NCI-H446 (cell line): ENCODE measurements around the gene CNOT3.
"Not testable (repeated sequence)": the region's sequence is repeated elsewhere in the genome, so short reads cannot be mapped to it uniquely, and the experiment has no call there.

ENCODE experiments used
- DNase-seq, 2 experiments: peaks; one replicate each; lab custom pipeline; 2025; lab: John Stamatoyannopoulos, UW

CNOT3 gene

DNA sequence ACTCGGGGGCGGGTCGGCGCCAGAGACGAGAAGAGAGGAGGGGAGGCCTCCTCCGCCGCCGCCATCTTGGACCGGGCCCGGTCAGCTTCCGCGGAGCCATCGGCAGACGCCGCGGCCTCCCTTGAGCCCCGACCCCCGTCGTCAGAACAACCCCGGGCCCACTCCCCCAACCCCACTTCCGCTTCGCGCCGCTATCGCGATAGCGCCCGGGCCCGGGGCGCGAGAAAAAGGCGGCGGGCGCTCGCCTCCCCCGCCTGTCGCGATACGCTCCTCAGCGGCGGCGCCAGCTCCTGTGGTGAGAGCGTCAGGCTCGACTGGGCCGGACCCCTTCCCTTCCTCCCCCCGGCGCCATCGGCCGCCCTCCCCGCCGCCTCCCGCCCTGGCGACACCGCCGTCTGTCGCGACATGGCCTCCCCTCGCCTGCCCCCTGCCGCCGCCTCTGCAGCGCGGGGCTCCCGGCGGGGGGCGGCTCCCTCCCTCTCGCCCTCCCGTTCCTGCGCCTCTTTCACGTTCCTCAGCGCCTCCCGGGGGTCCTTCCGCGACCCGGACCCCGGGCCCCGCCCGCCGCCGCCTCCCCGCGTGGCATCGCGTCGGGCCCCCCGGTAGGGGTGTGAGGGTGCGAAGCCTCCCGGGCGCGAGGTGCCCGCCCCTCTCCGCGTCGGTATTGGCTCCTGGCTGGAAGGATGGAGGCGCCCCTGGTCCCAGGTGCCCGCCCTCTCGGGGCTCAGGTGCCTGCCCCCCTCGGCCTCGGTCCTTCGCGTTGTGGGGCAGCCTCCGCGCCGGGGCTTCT is at the start of gene CNOT3:
Gene CNOT3 (plus strand): TSS at position 64 of the 790 bp plus-strand sequence. CDS start 5,217 bp downstream, outside the sequence.
- DNase-seq: no peak

DNA sequence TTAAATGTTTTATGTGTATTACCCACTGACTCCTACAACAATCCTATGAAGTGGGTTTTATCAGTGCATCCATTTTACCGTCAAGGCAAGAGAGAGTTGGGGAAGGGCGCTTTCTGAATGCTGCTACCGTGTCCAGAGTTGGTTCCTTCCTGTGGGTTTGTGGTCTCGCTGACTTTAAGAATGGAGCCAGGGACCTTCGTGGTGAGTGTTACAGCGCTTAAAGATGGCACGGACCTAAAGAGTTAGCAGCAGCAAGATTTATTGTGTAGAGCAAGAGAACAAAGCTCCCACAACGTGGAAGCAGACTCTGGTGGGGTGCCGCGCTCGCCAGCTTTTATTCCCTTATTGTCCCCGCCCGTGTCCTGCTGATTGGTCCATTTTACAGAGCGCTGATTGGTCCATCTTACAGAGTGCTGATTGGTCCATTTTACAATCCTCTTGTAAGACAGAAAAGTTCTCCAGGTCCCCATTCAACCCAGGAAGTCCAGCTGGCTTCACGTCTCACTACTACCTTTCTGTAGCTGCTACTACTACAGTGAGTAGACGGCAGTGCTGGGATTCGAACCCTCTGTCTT is 43.0 kb upstream of the CNOT3 start:
- DNase-seq: no peak

DNA sequence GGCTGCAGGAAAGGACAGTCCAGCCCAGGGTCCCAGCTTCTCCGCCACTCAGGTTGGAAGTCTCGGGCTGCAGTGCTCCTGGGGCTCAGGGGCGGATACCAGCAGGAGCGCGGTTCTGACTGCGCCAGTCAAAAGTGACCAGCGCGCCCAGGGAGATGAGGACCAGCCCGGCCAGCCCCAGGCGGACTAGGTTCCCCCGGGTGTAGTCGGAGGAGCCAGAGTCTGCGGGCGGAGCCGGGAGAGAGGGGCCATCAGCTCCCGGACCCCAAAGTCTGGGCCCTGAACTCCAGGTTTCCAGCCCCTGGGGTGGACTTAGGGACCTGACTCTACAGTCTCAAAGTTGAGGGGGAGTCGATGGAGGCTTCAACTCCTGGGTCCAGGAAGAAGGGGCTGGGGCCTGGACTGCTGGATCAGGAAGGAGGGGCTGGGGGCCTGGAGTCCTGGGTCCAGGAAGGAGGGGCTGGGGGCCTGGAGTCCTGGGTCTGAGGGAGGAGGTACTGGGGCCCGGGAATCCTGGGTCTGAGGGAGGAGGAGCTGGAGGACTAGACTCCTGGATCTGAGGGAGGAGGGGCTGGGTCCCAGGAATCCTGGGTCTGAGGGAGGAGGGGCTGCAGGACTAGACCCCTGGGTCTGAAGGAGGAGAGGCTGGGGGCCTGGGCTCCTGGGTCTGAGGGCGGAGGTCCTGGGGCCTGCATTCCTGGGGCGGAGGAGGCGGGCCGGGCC is 42.3 kb upstream of the CNOT3 start:
- DNase-seq: no peak

DNA sequence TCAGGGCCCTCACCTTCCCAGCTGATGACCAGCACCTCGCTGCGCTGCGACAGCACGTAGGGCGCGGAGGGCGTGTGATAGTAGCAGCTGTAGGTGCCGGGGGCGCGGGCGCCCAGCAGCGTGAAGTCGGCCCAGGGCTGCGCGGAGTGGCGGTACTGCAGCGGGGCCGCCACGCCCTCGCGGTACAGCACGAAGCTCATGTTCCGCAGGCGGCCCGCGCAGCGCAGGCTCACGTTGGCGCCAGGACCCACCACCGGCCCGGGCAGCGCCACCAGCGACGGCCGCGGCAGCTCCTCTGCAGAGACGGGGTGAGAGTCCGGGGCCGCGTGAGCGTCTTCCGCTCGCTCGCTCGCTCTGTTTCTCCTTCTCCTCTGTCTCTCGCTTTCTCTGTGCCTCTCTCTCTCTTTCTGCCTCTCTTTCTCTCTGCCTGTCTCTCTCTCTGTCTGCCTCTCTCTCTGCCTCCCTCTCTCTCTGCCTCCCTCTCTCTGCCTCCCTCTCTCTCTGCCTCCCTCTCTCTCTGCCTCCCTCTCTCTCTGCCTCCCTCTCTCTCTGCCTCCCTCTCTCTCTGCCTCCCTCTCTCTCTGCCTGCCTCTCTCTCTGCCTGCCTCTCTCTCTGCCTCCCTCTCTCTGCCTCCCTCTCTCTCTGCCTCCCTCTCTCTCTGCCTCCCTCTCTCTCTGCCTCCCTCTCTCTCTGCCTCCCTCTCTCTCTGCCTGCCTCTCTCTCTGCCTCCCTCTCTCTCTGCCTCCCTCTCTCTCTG is 41.5 kb upstream of the CNOT3 start:
- peak in 1 of 2 experiments; percentile 25 for DNase-seq

DNA sequence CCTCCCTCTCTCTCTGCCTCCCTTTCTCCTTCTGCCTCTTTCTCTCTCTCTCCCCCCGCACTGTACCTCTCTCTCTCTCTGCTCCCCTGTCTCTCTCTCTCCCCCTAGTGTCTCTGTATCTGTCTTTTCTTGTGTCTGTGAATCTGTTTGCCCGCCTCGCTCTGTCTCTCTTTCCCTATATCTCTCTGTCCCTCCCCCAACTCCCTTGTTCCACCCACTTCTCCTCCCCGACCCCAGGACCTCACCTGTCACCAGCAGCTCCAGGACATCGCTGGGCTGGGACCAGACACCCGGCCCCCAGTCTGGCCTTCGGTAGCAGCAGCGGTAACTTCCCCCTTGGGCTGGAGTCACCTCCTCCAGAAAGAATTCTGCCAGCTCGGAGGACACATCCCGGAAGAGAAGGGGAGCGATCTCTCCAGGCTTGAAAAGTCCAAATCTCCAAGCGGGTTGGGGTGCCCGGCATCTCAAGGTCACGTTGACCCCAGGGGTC is 40.9 kb upstream of the CNOT3 start:
- DNase-seq: no peak

DNA sequence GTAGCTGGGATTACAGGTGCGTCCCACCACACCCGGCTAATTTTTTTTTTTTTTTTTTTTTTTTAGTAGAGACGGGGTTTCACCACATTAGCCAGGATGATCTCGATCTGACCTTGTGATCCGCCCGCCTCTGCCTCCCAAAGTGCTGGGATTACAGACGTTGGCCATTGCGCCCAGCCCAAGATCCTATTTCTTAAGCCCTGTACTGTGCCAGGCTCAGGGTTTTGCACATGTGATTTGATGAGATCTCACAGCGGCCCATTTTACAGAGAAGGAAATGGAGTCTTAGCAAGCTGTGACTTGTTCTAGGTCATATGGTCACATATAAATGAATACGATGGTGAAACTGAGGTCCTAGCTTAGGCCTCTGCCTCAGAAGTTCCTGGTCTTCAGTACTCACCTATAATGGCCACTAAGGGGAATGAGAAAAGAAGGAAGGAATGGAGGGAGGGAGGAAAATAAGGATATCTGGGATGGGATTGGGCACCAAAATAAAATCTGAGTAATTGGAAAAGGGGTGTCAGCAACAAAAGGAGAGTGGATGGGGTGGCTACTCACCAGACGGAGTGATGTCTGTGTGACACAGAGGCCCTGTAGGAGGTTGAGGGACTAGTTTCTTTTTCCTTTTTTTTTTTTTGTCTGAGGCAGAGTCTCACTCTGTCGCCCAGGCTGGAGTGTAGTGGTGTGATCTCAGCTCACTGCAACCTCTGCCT is 38.2 kb upstream of the CNOT3 start:
- no peak for DNase-seq

DNA sequence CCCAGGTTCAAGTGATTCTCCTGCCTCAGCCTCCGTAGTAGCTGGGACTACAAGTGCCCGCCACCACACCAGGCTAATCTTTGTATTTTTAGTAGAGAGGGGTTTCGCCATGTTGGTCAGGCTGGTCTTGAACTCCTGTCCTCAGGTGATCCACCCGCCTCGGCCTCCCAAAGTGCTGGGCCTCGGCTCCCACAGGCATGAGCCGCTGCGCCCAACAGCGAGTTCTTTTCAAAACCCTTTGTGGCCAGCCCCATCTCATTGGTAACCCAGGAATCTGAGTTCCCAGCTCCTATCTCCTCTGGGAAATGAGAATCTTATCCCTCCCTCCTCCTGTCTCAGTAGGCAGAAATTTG is 37.7 kb upstream of the CNOT3 start:
- DNase-seq: not testable (repeated sequence)

DNA sequence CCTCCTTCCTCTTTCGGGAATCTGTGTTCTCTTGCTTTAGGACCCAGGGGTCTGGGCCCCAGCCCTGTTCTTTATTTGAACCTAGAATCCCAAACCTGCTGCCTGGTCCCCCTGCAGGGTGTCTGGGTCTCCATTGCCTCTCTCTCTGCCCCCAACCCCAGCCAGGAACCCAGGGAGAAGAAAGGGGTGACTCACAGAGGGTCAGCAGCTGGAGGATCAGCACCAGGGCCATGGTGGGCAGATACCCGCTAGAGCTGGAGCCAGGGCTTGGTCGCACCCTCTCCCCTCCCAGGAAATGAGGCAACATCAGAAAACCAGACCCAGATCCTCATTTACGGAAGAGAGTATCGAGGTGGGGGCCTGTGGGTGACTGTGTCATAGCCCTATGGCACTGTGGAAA is 37.0 kb upstream of the CNOT3 start, which contains the start of gene OSCAR:
Gene OSCAR (minus strand): TSS at position 243 of the 400 bp plus-strand sequence. CDS start 11 bp downstream, at position 232.
- no peak for DNase-seq

DNA sequence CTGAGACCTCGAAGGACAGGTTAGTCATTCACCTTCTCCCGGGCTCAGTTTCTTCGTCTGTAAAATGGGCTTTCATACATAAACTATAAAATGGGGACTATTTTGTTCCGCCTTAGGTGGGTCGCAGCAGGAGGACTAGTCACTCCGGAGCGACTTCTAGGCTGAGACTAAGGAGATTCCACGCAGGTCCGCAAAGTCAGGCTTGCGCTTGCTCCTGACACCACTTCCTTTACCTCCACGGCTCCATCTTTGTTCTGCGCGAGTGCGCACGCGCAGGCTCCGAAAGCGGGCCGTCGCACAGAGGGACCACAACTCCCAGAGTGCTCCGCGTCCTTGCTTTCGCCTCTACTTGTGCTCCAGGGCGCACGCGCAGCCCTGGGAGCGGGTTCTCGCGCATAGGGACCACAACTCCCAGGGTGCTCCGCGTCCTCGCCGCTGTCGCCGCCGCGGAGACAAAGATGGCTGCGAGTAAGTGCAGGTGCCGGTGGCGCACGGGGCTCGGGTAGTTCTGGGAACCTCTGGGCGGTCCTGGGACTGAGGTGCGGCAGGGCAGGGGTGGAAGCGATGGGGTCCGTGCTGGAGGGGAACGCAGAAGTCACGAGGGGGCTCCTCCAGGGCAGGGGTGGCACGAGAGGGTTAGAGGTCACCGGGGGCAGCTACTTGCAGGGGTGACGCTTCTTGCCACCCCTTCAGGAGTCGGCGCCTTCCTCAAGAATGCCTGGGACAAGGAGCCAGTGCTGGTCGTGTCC is 35.0 kb upstream of the CNOT3 start, which contains the start of gene NDUFA3:
Gene NDUFA3 (plus strand): TSS at position 435 of the 749 bp plus-strand sequence. CDS start 24 bp downstream, at position 459.
- DNase-seq: peak; percentile 94 to 99

DNA sequence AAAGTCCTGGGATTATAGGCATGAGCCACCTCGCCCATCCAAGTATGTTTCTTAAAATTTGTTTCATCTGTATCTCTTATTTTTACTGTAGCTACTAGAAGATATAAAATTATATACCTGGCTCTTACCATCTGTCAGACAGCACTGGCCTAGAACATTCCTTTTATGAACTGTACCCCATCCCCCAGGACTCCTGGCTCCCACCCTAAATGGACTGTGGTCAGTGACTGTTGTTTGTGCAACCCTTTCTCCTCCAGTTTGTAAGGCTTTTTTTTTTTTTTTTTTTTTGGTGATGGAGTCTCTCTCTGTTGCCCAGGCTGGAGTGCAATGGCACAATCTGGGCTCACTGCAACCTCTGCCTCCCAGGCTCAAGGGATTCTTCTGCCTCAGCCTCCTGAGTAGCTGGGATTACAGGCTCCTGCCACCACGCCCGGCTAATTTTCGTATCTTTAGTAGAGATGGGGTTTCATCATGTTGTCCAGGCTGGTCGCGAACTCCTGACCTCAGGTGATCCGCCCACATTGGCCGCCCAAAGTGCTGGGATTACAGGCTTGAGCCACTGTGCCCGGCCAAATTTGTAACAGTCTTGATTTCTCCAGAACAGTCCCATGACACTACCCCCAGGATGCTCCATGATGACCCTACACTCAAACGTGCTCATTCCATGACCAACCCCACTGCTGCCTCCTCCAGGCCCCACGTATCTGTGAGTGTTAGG is 32.4 kb upstream of the CNOT3 start:
- DNase-seq: no peak

DNA sequence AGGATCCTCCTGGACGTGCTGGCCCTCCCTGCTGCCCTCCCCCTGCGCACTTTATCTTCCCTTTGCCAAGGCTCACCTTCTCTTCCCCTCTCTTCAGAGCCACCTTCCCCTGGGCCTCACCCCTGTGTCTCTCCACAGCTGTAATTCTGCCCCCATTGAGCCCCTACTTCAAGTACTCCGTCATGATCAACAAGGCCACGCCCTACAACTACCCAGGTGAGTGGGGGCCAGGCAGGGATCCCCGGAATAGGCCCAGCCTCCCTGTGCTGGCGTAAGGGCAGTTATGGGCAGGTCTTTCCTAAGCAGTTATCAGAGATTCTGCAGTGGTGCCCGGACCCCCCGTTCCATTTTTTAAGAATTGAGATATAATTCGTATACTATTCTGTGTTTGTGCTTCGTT is 31.8 kb upstream of the CNOT3 start:
- DNase-seq: no peak

DNA sequence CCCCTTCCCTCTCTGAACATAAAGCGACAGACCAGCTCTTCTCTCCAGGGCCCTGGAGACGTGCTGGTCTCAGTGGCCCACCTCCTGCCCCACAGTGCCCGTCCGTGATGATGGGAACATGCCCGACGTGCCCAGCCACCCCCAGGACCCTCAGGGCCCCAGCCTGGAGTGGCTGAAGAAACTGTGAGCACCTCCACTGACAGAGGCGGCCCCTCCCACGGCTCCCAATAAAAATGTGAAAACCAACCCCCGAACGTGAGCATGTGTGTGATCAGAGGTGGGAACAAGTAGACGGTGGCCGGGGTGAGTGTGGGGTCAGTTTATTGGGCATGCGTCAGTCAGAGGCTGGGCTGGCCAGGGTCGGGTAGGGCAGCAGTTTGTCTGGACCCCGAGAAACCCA is 30.8 kb upstream of the CNOT3 start:
- no peak for DNase-seq

DNA sequence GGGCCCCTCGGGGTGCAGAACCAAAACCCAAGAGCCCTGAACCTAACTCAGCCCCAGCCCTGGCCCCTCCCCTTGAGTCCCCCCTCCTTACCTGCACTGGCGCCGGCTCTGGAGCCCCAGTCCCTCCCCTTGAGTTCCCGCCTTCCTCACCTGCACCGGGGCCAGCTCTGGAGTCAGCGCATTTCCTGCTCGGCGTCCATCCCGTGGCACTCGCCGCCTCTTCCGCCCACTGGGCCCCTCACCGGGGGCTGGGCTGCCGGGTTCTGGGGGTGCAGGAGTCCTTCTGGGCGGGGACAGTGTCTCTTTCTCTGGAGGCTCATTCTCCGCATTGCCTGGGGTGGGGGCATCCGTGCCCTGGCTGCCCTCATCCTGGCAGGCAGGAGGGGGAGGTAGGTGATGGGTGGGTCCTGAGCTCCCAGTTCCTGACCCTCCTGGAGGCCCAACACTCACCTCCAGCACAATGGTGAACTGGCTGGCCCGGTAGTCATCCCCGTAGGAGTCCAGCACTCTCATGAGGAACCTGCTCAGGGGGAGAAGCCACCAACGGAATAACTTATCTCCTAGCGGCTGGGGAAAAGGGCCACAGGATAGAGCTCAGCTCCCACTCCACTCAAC is 29.6 kb upstream of the CNOT3 start:
- no peak for DNase-seq

DNA sequence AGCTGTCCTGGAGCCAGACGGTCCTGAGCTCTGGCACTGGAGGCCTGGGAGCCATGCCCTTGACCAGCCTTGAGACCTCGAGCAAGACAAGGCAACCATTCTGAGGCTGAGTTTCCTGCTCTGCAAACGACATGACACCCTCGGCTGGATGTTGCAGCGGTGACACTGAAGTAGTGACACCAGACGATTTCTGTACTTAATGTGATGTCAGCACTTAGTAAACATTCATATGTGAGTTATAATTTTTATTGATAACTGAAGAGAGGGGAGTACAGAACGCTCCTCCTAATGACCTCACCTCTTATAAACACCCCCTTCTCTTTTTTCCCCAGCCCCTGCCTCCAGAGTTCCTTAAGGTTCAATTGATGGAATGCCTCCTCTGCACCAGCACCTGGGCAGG is 29.1 kb upstream of the CNOT3 start:
- no peak for DNase-seq

DNA sequence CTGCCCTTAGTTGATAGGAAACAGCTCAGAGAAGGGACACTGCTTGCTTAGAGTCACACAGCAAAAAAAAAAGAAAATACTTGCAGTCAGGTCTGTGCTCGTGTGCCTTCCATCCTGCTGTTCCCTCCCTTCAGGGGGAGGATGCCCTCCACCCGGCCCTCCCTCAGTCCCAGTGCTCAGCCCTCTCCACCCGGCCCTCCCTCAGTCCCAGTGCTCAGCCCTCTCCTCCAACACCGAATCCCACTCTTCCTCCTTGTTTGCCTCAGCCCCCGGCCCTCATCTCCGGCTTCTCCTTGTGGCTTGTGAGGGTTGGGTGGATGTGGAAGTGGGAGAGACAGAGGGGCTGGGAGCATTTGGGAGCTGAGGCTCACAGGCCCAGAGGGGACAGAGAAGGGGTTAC is 27.9 kb upstream of the CNOT3 start:
- DNase-seq: no peak

DNA sequence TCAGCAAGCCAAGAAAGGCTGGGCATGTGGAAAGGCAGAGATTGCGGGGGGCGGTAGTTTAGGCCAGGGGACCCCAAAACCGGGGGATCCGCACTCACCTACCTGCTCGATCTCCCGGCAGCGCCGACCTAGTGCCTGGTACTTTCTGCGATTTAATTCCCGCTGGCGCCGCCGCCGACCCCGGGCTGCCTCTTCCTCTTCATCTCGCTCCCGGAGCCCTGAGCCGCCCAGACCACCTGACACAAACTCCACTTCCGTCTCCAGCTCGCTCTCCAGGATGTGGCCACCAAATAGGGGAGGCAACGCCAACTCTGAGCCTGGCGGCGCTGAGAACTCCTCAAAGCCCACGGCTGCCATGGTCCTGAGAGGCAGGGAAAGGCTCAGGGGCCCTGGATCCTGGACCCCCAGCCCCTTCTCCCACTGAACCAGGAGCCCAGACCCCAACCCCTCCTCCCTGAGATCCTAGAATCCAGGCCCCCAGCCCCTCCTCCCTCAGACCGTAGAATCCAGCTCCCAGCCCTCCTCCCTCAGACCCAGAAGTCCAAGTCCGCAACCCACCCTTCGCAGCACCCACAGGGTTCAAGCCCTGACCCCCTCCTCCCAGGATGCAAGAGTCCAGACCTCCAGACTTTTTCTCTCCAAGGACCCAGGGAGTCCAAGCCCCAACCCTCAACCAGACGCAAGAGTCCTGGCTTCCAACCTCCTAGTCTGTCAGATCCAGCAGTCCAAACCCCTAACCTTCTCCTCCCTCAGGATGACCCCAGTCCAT is 23.0 kb upstream of the CNOT3 start:
- DNase-seq: no peak

DNA sequence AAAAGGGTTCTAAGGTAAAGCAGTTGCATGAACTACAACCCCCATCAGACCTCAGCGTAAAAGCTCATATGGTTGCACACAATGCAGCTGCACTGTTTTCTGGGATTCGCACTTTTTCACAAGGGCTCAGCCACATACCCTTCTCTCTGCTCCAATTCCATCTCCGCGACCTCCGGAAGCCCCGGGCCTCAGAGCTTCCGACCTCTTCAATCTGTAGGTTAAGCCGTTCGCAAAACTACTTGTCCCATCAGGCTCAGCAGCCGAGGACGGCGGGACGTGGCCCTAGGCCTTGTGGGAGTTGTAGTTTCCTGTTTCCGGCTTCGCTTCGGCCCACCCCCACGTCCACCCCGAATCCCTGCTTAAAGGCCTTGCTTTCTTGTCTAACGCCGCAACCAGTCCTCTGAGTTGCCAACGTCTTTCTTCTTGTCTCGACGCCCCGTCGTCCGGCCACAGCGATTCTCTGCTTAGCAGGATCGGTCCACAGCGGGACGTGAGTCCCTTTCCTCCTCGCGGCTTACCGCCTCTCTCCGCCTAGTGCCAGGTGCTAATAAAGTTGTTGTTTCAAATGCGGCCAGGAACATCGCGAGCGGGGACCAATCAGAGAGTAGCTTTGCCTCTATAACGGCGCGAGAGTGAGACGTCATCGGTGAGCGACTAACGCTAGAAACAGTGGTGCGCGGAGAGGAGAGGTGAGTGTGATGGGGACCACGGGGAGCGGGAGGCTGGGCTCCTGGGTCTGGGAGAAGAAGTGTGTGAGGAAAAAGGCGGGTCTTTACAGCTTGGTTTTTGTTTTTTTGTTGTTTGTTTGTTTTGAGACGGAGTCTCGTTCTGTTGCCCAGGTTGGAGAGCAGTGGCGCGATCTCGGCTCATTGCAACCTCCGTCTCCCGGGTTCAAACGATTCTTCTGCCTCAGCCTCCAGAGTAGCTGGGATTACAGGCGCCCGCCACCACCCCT is 22.2 kb upstream of the CNOT3 start, which contains the start of the genes PRPF31 and TFPT:
Gene PRPF31 (plus strand): TSS at position 646 of the 955 bp plus-strand sequence. CDS start 2,525 bp downstream, outside the sequence.
Gene TFPT (minus strand): TSS at position 549 of the 955 bp plus-strand sequence. CDS start 388 bp downstream, at position 161.
- DNase-seq: peak; percentile 98
